IMR-90 (cell line): ENCODE results near the gene SENP2. TPM values are rescaled to one million over a fixed set of nuclear protein-coding genes. Genes with fewer than 3 reads are reported as not detected.

Experiments
- ATAC-seq: fragments of 200-7000 bp; cut with Tn5 transposase; 2 replicates; pipeline ENCODE4 v1.9.1; 2020; ENCODE audit warnings: low read depth, mild to moderate bottlenecking, moderate library complexity
- BruUV-seq: library from RNA; stranded (reverse); fragments of 400-500 nt; replicated peaks from 2 replicates; lab custom pipeline; 2021; lab: Mats Ljungman, UMichigan
- CTCF ChIA-PET: fragments of 300-600 bp; formaldehyde crosslinking; extraction: SDS; loops from one replicate; lab custom pipeline; 2021; ENCODE audit warnings: antibody characterized with exemption; lab: Yijun Ruan, JAX
- POLR2A ChIA-PET: fragments of 300-600 bp; sonication (Branson Sonifier 250); formaldehyde crosslinking; loops from one replicate; lab custom pipeline; 2022; ENCODE audit warnings: antibody characterized with exemption; ENCODE audit not compliant: unreplicated experiment; lab: Charles Lee
- DNase-seq: peaks from one replicate; pipeline ENCODE4 v3.0.0; 2013
- H2AFZ ChIP-seq: replicated peaks from 2 replicates; pipeline ENCODE3; 2013; ENCODE audit warnings: low read length, mild to moderate bottlenecking; ENCODE audit not compliant: poor library complexity
- H2AK5ac ChIP-seq: 2 replicates; pipeline ENCODE4 v1.6.1; 2013; ENCODE audit warnings: low read depth, low read length, inconsistent platforms
- H2AK9ac ChIP-seq: replicated peaks from 2 replicates; pipeline ENCODE3; 2013; ENCODE audit warnings: mild to moderate bottlenecking, low read depth, low read length, moderate library complexity; ENCODE audit not compliant: poor library complexity
- H2BK120ac ChIP-seq: 2 replicates; pipeline ENCODE4 v1.6.1; 2013; ENCODE audit warnings: low read depth, low read length, inconsistent platforms
- H2BK15ac ChIP-seq: 3 replicates; pipeline ENCODE4 v1.6.1; 2013; ENCODE audit warnings: low read depth, low read length, inconsistent platforms
- H2BK20ac ChIP-seq: 2 replicates; pipeline ENCODE4 v1.6.1; 2013; ENCODE audit warnings: low read depth, mild to moderate bottlenecking, inconsistent platforms, low read length, moderate library complexity
- H2BK5ac ChIP-seq: 2 replicates; pipeline ENCODE4 v1.6.1; 2013; ENCODE audit warnings: mild to moderate bottlenecking, low read depth, low read length, inconsistent platforms; ENCODE audit not compliant: poor library complexity, severe bottlenecking
- H3K14ac ChIP-seq: replicated peaks from 2 replicates; pipeline ENCODE4 v1.6.1; 2013; ENCODE audit warnings: low read depth, low read length, inconsistent platforms
- H3K18ac ChIP-seq: 2 replicates; pipeline ENCODE4 v1.6.1; 2013; ENCODE audit warnings: low read depth, low read length, control low read depth
- H3K23ac ChIP-seq: 2 replicates; pipeline ENCODE4 v1.6.1; 2013; ENCODE audit warnings: low read depth, low read length, inconsistent platforms
- H3K27ac ChIP-seq: 2 replicates; pipeline ENCODE4 v1.5.1; 2013; ENCODE audit warnings: mild to moderate bottlenecking, control low read depth, low read length; ENCODE audit not compliant: insufficient read depth
- H3K27me3 ChIP-seq: 2 replicates; pipeline ENCODE4 v1.6.1; 2013; ENCODE audit warnings: low read length; ENCODE audit not compliant: control insufficient read depth, insufficient read depth
- H3K36me3 ChIP-seq: 2 replicates; pipeline ENCODE4 v1.6.1; 2013; ENCODE audit warnings: low read length, mixed read lengths; ENCODE audit not compliant: control insufficient read depth, insufficient read depth
- H3K4ac ChIP-seq: 2 replicates; pipeline ENCODE4 v1.6.1; 2013; ENCODE audit warnings: low read depth, low read length, inconsistent platforms
- H3K4me1 ChIP-seq: 2 replicates; pipeline ENCODE4 v1.6.1; 2013; ENCODE audit warnings: low read length, mixed read lengths; ENCODE audit not compliant: control insufficient read depth, insufficient read depth
- H3K4me2 ChIP-seq: 2 replicates; pipeline ENCODE4 v1.6.1; 2013; ENCODE audit warnings: low read depth, mild to moderate bottlenecking, control low read depth, low read length, moderate library complexity
- H3K4me3 ChIP-seq: 2 replicates; pipeline ENCODE4 v1.5.1; 2013; ENCODE audit warnings: low read depth, mild to moderate bottlenecking, control low read depth, low read length, moderate library complexity; ENCODE audit not compliant: insufficient read depth
- H3K56ac ChIP-seq: 2 replicates; pipeline ENCODE4 v1.6.1; 2013; ENCODE audit warnings: low read length, inconsistent platforms; ENCODE audit not compliant: insufficient read depth; ENCODE audit errors: extremely low read depth
- H3K79me1 ChIP-seq, 2 experiments: 2 replicates each; pipeline ENCODE4 v1.6.1; 2013; ENCODE audit warnings: low read length in 2 of 2, inconsistent platforms in 1 of 2, low read depth in 1 of 2
- H3K9ac ChIP-seq: 2 replicates; pipeline ENCODE4 v1.6.1; 2013; ENCODE audit warnings: low read depth, low read length, control low read depth
- H3K9me1 ChIP-seq: 2 replicates; pipeline ENCODE4 v1.6.1; 2013; ENCODE audit warnings: low read length, inconsistent platforms; ENCODE audit not compliant: insufficient read depth
- H3K9me3 ChIP-seq: 2 replicates; pipeline ENCODE4 v1.6.1; 2013; ENCODE audit warnings: low read length; ENCODE audit not compliant: control insufficient read depth, insufficient read depth
- H4K20me1 ChIP-seq: 2 replicates; pipeline ENCODE4 v1.6.1; 2013; ENCODE audit warnings: low read length, inconsistent platforms; ENCODE audit not compliant: insufficient read depth
- H4K5ac ChIP-seq: 2 replicates; pipeline ENCODE4 v1.6.1; 2013; ENCODE audit warnings: mild to moderate bottlenecking, low read depth, low read length, control low read depth
- H4K8ac ChIP-seq, 2 experiments: 2 replicates each; pipeline ENCODE4 v1.6.1; 2013; ENCODE audit warnings: low read depth in 2 of 2, low read length in 2 of 2, control low read depth in 1 of 2, inconsistent platforms in 1 of 2
- H4K91ac ChIP-seq: 2 replicates; pipeline ENCODE4 v1.6.1; 2013; ENCODE audit warnings: low read depth, low read length, inconsistent platforms; ENCODE audit not compliant: insufficient read depth
- BHLHE40 ChIP-seq: fragments of 150-350 bp; IDR thresholded peaks from 2 replicates; pipeline ENCODE4 v1.6.1; 2016; ENCODE audit warnings: mild to moderate bottlenecking, low read depth, low read length
- CHD1 ChIP-seq: IDR thresholded peaks from 2 replicates; pipeline ENCODE4 v1.6.1; 2012; ENCODE audit warnings: low read depth, low read length, improper control_type of control experiment
- CTCF ChIP-seq: conservative IDR thresholded peaks from 2 replicates; pipeline ENCODE4 v1.5.1; 2012; ENCODE audit warnings: mild to moderate bottlenecking, low read depth, low read length, improper control_type of control experiment
- ELK1 ChIP-seq: fragments of 150-350 bp; IDR thresholded peaks from 2 replicates; pipeline ENCODE4 v1.6.1; 2016; ENCODE audit warnings: low read depth, mild to moderate bottlenecking, low read length, moderate library complexity, borderline replicate concordance
- NFE2L2 ChIP-seq: fragments of 150-350 bp; IDR thresholded peaks from 2 replicates; pipeline ENCODE4 v1.6.1; 2016; ENCODE audit warnings: low read depth, mild to moderate bottlenecking, low read length
- POLR2A ChIP-seq: IDR thresholded peaks from 2 replicates; pipeline ENCODE4 v1.6.1; 2012; ENCODE audit warnings: mild to moderate bottlenecking, low read depth, low read length
- RAD21 ChIP-seq: IDR thresholded peaks from 2 replicates; pipeline ENCODE4 v1.6.1; 2012; ENCODE audit warnings: low read length, improper control_type of control experiment
- SMC3 ChIP-seq: fragments of 150-350 bp; IDR thresholded peaks from 2 replicates; pipeline ENCODE4 v1.6.1; 2016; ENCODE audit warnings: low read depth, mild to moderate bottlenecking, antibody characterized with exemption, low read length, moderate library complexity
- WGBS, 2 experiments: methylation state at CpG; one replicate each; pipeline versions ENCODE4 v1.1.5 to v1.1.7; 2013; ENCODE audit warnings: missing lambda C conversion rate in 2 of 2; ENCODE audit not compliant: insufficient read length in 1 of 2; ENCODE audit errors: extremely low coverage in 2 of 2; 5-methylcytosine and 5-hydroxymethylcytosine counted together
- dilution Hi-C: fragments of 300-500 bp; cut with HindIII; formaldehyde crosslinking; loops from one replicate; pipeline ENCODE4 v1.14.3; 2018; ENCODE audit warnings: low sequenced_read_pairs; ENCODE audit not compliant: unreplicated experiment
- in situ Hi-C: fragments of 300-500 bp; cut with MboI; formaldehyde crosslinking; loops from 3 replicates; pipeline ENCODE4 v1.14.3; 2019; ENCODE audit warnings: low sequenced_read_pairs, inconsistent platforms, mixed read lengths
- intact Hi-C: fragments of 100-400 bp; cut with micrococcal nuclease; formaldehyde crosslinking; loops from 2 replicates; pipeline ENCODE4 v1.10.0; 2022
- polyA plus RNA-seq, 3 experiments: library from polyadenylated mRNA; depleted of rRNA; stranded (reverse); fragments of >200 nt; gene quantifications; 2 replicates each; pipeline ENCODE4 v1.2.3, GENCODE V29; 2012; ENCODE audit warnings: low replicate concordance in 1 of 3
- total RNA-seq: library from RNA; depleted of rRNA; stranded (reverse); fragments of >200 nt; gene quantifications from 2 replicates; pipeline ENCODE4 v1.2.3, GENCODE V29; 2012

The SENP2 gene
- total and polyA plus RNA-seq, 2 of the 4 experiments (the other 2 are of a cell fraction) = 9.4 to 15.2 TPM

- H3K36me3 ChIP-seq = peaks cover 67% of the 10 kb centered on the region
- H3K9ac ChIP-seq = no peak overlapping the region
- H3K23ac ChIP-seq = no peak overlapping the region
- H3K9me3 ChIP-seq = no peaks in the 10 kb centered on the region
- ChIA-PET CTCF (interaction anchor here (1.0 kb wide), 1 partner anchor 8 kb away, joined by 4 read pairs; no protein-coding TSS in a partner anchor), POLR2A (no interaction called here)
- peaks cover 8% of the 10 kb centered on the region for H3K4me1 ChIP-seq
- no peak overlapping the region for H2AK9ac ChIP-seq
- H3K56ac ChIP-seq = no peak overlapping the region
- no peak overlapping the region for H2BK20ac ChIP-seq
- DNase-seq (no peak), ATAC-seq (no peak)
- BruUV-seq = no TSS peak
- peaks cover 41% of the 10 kb centered on the region for H4K20me1 ChIP-seq
- no peak overlapping the region for H2BK15ac ChIP-seq
- H3K79me1 ChIP-seq = peaks cover 33 to 57% of the 10 kb centered on the region in 2 experiments
- H3K27ac ChIP-seq = no peak overlapping the region
- peaks cover 22% of the 10 kb centered on the region for H3K9me1 ChIP-seq
- TF ChIP-seq ELK1 (no peak), NFE2L2 (no peak), BHLHE40 (no peak), RAD21 (no peak), SMC3 (no peak), CTCF (no peak), POLR2A (no peak), CHD1 (no peak)
- H2AFZ ChIP-seq = no peak overlapping the region
- no peak overlapping the region for H4K5ac ChIP-seq
- no peaks in the 10 kb centered on the region for H3K27me3 ChIP-seq
- WGBS, 2 experiments = 96% methylated on average over 5 of the region's 9 CpGs; no CpG with 5 or more reads in 1 of the 2 experiments
- no peak overlapping the region for H3K14ac ChIP-seq
- H2BK120ac ChIP-seq = no peak overlapping the region
- intact Hi-C loops = no loop called here
- H4K91ac ChIP-seq = no peak overlapping the region
- no peak overlapping the region for H4K8ac ChIP-seq
- in situ Hi-C loops = loop anchor here (25.0 kb wide), 2 partner anchors 260 to 610 kb away; no protein-coding TSS in a partner anchor
- dilution Hi-C loops = no loop called here
- no peak overlapping the region for H3K18ac ChIP-seq
- H2AK5ac ChIP-seq = no peak overlapping the region
- no peak overlapping the region for H2BK5ac ChIP-seq
- no peak overlapping the region for H3K4me3 ChIP-seq
- H3K4me2 ChIP-seq = no peak overlapping the region
- H3K4ac ChIP-seq = no peak overlapping the region
These were observed 65.9 kb downstream of the SENP2 start for GRCh38 chr3:185651971-185652370.
